HUES6 (cell line): ENCODE measurements around the gene MDGA2.
A peak's percentile ranks its signal among the peaks of the same experiment; 100 is the strongest.

Source experiments
- H3K27ac ChIP-seq: 2 replicates; pipeline ENCODE4 v1.7.0; 2013; ENCODE audit warnings: low read depth, mild to moderate bottlenecking, low read length, inconsistent platforms
- H3K27me3 ChIP-seq: 2 replicates; pipeline ENCODE4 v1.6.1; 2013; ENCODE audit warnings: low read length; ENCODE audit not compliant: control insufficient read depth, insufficient read depth
- H3K36me3 ChIP-seq: 2 replicates; pipeline ENCODE4 v1.6.1; 2013; ENCODE audit warnings: low read length; ENCODE audit not compliant: control insufficient read depth, insufficient read depth
- H3K4me1 ChIP-seq: 2 replicates; pipeline ENCODE4 v1.6.1; 2013; ENCODE audit warnings: low read length; ENCODE audit not compliant: control insufficient read depth, insufficient read depth
- H3K4me3 ChIP-seq: 2 replicates; pipeline ENCODE4 v1.5.1; 2013; ENCODE audit warnings: low read depth, low read length
- H3K9ac ChIP-seq: one replicate; pipeline ENCODE4 v1.6.1; 2013; ENCODE audit warnings: mild to moderate bottlenecking, low read length
- H3K9me3 ChIP-seq: 2 replicates; pipeline ENCODE4 v1.6.1; 2013; ENCODE audit warnings: low read depth, low read length; ENCODE audit not compliant: control insufficient read depth, insufficient read depth

MDGA2 gene

GRCh38 chr14:47674543-47675465 is 601 bp downstream of the MDGA2 start:
- peaks cover 92% of the 10 kb centered on the region for H3K27me3 ChIP-seq

GRCh38 chr14:47674148-47674542 is 1.3 kb downstream of the MDGA2 start:
- Histone ChIP-seq H3K27me3 (peaks cover 94% of the 10 kb centered on the region), H3K9ac (no peak overlapping the region), H3K4me3 (peak overlapping the region; percentile 82), H3K4me1 (peaks cover 3% of the 10 kb centered on the region), H3K36me3 (no peaks in the 10 kb centered on the region), H3K27ac (no peak overlapping the region), H3K9me3 (no peaks in the 10 kb centered on the region)

More at GRCh38 chr14:47674543-47675465, 601 bp downstream of the MDGA2 start:
- Histone ChIP-seq H3K36me3 (no peaks in the 10 kb centered on the region), H3K4me1 (peaks cover 3% of the 10 kb centered on the region), H3K9me3 (no peaks in the 10 kb centered on the region), H3K4me3 (peak overlapping the region; percentile 82), H3K9ac (no peak overlapping the region), H3K27ac (no peak overlapping the region)

GRCh38 chr14:47665337-47666134 is 9.9 kb downstream of the MDGA2 start:
- Histone ChIP-seq H3K36me3 (no peaks in the 10 kb centered on the region), H3K4me3 (no peak overlapping the region), H3K9ac (no peak overlapping the region), H3K4me1 (no peaks in the 10 kb centered on the region), H3K27me3 (peaks cover 24% of the 10 kb centered on the region), H3K9me3 (no peaks in the 10 kb centered on the region), H3K27ac (no peak overlapping the region)

GRCh38 chr14:47662466-47662865 is 12.9 kb downstream of the MDGA2 start:
- H3K4me1 ChIP-seq = no peaks in the 10 kb centered on the region
- H3K9ac ChIP-seq = no peak overlapping the region
- H3K36me3 ChIP-seq = no peaks in the 10 kb centered on the region
- no peak overlapping the region for H3K27ac ChIP-seq
- H3K4me3 ChIP-seq = no peak overlapping the region
- peaks cover 8% of the 10 kb centered on the region; the same call in 1 of the 2 replicates for H3K27me3 ChIP-seq
- H3K9me3 ChIP-seq = no peaks in the 10 kb centered on the region

GRCh38 chr14:47660158-47660557 is 15.2 kb downstream of the MDGA2 start:
- no peak overlapping the region for H3K27ac ChIP-seq
- H3K9ac ChIP-seq = no peak overlapping the region
- H3K4me3 ChIP-seq = no peak overlapping the region
- no peaks in the 10 kb centered on the region for H3K36me3 ChIP-seq
- no peaks in the 10 kb centered on the region for H3K9me3 ChIP-seq
- no peaks in the 10 kb centered on the region for H3K4me1 ChIP-seq
- peaks cover 8% of the 10 kb centered on the region; the same call in 1 of the 2 replicates for H3K27me3 ChIP-seq

GRCh38 chr14:47658041-47658440 is 17.4 kb downstream of the MDGA2 start:
- H3K4me3 ChIP-seq = no peak overlapping the region
- H3K36me3 ChIP-seq = no peaks in the 10 kb centered on the region
- H3K27ac ChIP-seq = no peak overlapping the region
- H3K9me3 ChIP-seq = no peaks in the 10 kb centered on the region
- no peak overlapping the region for H3K9ac ChIP-seq
- no peaks in the 10 kb centered on the region for H3K4me1 ChIP-seq
- H3K27me3 ChIP-seq = peaks cover 6% of the 10 kb centered on the region; the same call in 1 of the 2 replicates

- Histone ChIP-seq H3K36me3 (no peaks in the 10 kb centered on the region), H3K9ac (no peak overlapping the region), H3K9me3 (no peaks in the 10 kb centered on the region), H3K4me3 (no peak overlapping the region), H3K4me1 (no peaks in the 10 kb centered on the region), H3K27ac (no peak overlapping the region), H3K27me3 (peaks cover 6% of the 10 kb centered on the region; the same call in 1 of the 2 replicates)
These were observed 18.3 kb downstream of the MDGA2 start for GRCh38 chr14:47657143-47657542.

GRCh38 chr14:47651337-47651736 is 24.1 kb downstream of the MDGA2 start:
- no peaks in the 10 kb centered on the region for H3K9me3 ChIP-seq
- H3K9ac ChIP-seq = no peak overlapping the region
- no peaks in the 10 kb centered on the region for H3K4me1 ChIP-seq
- no peaks in the 10 kb centered on the region for H3K36me3 ChIP-seq
- no peak overlapping the region for H3K27ac ChIP-seq
- no peaks in the 10 kb centered on the region for H3K27me3 ChIP-seq
- H3K4me3 ChIP-seq = no peak overlapping the region

GRCh38 chr14:47637753-47638152 is 37.7 kb downstream of the MDGA2 start:
- H3K4me1 ChIP-seq = no peaks in the 10 kb centered on the region
- H3K9ac ChIP-seq = no peak overlapping the region
- H3K27me3 ChIP-seq = no peaks in the 10 kb centered on the region
- no peaks in the 10 kb centered on the region for H3K36me3 ChIP-seq
- H3K27ac ChIP-seq = no peak overlapping the region
- H3K4me3 ChIP-seq = no peak overlapping the region
- H3K9me3 ChIP-seq = no peaks in the 10 kb centered on the region

- no peaks in the 10 kb centered on the region for H3K27me3 ChIP-seq
- H3K36me3 ChIP-seq = no peaks in the 10 kb centered on the region
- peak overlapping the region; percentile 30; the same call in 1 of the 2 replicates for H3K4me3 ChIP-seq
- no peaks in the 10 kb centered on the region for H3K4me1 ChIP-seq
- no peak overlapping the region for H3K27ac ChIP-seq
- no peak overlapping the region for H3K9ac ChIP-seq
- H3K9me3 ChIP-seq = 0 out of 2 replicates have a peak, but pooled peaks cover 2% of the 10 kb centered on the region
These were observed 49.0 kb downstream of the MDGA2 start for GRCh38 chr14:47626151-47627035.
